Activated naive CD4-positive, alpha-beta T cell treated with anti-CD3 and anti-CD28 coated beads, Interleukin-2, amount 10 ng/mL, durations not matched to agents 7 days and 5 days (primary cell): Measurements from ENCODE around the gene FAM89B.
A peak's percentile ranks its signal among the peaks of the same experiment; 100 is the strongest.

Source experiments
- CTCF ChIA-PET: fragments of 350-600 bp; sonication (Branson Sonifier 250); formaldehyde crosslinking; loops from one replicate; lab custom pipeline; 2021; ENCODE audit warnings: antibody characterized with exemption; lab: Charles Lee
- DNase-seq: peaks from one replicate; pipeline ENCODE4 v3.0.0-alpha.2; 2020
- H3K27ac Mint-ChIP-seq: one replicate; pipeline ENCODE4 v1.8.0; 2021; ENCODE audit warnings: mild to moderate bottlenecking, moderate library complexity, mixed read lengths
- H3K27me3 Mint-ChIP-seq: one replicate; pipeline ENCODE4 v1.8.0; 2021; ENCODE audit warnings: mild to moderate bottlenecking, mixed read lengths
- H3K36me3 Mint-ChIP-seq: one replicate; pipeline ENCODE4 v1.8.0; 2021; ENCODE audit warnings: mixed read lengths
- H3K4me1 Mint-ChIP-seq: one replicate; pipeline ENCODE4 v1.8.0; 2021; ENCODE audit warnings: mixed read lengths
- H3K4me3 Mint-ChIP-seq: one replicate; pipeline ENCODE4 v1.8.0; 2021; ENCODE audit warnings: mild to moderate bottlenecking, moderate library complexity, mixed read lengths
- H3K9me3 Mint-ChIP-seq: one replicate; pipeline ENCODE4 v1.8.0; 2021; ENCODE audit warnings: mixed read lengths

Gene FAM89B

DNA sequence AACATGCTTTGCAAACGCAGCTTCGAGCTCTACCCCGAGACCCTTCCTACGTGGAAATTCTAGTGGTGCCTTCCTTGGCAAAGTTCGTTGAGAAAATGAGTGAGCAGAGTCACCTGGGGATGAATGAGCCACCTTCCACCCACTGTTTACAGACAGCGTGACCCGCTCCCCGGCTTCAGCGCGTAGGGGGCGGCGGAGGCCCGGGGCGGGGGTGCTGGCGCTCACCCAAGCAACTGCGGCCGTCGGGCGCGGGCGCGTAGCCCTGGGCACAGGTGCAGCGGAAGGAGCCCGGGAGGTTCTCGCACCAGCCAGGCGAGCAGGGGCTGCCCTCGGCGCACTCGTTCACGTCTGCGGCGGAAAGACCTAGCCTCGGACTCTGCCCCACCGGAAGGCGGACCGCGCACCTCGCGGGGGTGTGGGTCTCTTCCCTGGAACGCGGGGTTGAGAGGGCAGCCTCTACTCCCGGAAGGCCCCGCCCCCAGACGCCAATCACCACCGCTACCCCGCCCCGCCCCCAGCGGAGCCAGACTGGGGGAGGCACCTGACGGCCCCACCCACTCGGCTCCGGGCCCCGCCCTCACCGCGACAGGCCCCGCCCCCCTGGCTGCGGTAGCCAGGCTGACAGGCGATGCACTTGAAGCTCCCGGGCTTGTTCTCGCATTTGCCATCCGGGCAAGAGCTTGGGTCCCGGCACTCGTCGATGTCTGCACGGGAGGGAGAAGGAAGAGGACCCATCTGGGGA is 25.9 kb upstream of the FAM89B start:
- peaks cover 57% of the 10 kb centered on the region for H3K4me1 Mint-ChIP-seq
- H3K36me3 Mint-ChIP-seq, result peaks cover 38% of the 10 kb centered on the region
- peaks cover 4% of the 10 kb centered on the region for H3K27me3 Mint-ChIP-seq
- peak overlapping the region; percentile 71 for H3K4me3 Mint-ChIP-seq
- peak overlapping the region; percentile 88 for H3K27ac Mint-ChIP-seq
- no peaks in the 10 kb centered on the region for H3K9me3 Mint-ChIP-seq
- DNase-seq, result peak; percentile 98
- CTCF ChIA-PET, result interaction anchor here (0.6 to 2.2 kb wide), 6 partner anchors 9 to 47 kb away, joined by 3 to 10 read pairs (median 4); no protein-coding TSS in a partner anchor

DNA sequence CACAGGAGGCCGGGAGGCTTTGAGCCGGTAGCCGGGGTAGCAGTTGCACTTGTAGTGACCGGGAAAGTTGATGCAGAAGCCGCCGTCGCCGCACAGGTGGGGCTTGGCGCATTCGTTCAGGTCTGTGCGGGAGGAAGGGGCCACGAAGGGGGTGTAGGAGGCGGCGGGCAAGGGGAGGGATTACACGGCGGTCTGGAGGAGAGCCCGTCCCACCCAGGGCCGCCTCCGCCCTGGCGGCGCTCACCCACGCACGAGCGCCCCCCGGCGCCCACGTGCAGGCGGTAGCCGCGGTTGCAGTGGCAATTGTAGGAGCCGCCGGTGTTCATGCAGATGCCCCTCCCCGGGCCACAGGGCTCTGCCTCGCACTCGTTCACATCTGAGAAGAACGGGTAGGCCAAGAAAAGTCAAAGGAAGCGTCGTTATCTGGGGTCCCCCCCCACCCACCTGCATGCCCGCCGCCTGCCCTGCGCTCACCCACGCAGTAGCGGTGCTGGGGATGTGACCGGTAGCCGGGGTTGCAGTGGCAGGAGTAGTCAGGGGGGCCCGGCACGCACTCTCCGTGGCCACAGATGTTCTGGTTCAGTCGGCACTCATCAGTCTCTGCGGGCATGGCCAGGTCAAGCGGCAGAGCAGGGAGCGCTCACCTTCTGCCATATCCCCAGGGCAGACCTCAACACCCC is 24.8 kb upstream of the FAM89B start:
- H3K4me1 Mint-ChIP-seq, result peaks cover 63% of the 10 kb centered on the region
- no peak for DNase-seq
- peaks cover 4% of the 10 kb centered on the region for H3K27me3 Mint-ChIP-seq
- peak overlapping the region; percentile 88 for H3K27ac Mint-ChIP-seq
- H3K4me3 Mint-ChIP-seq, result peak overlapping the region; percentile 49
- H3K9me3 Mint-ChIP-seq, result no peaks in the 10 kb centered on the region
- CTCF ChIA-PET, result interaction anchor here (0.6 to 2.2 kb wide), 5 partner anchors 8 to 46 kb away, joined by 3 to 10 read pairs (median 4); no protein-coding TSS in a partner anchor
- peaks cover 50% of the 10 kb centered on the region for H3K36me3 Mint-ChIP-seq

DNA sequence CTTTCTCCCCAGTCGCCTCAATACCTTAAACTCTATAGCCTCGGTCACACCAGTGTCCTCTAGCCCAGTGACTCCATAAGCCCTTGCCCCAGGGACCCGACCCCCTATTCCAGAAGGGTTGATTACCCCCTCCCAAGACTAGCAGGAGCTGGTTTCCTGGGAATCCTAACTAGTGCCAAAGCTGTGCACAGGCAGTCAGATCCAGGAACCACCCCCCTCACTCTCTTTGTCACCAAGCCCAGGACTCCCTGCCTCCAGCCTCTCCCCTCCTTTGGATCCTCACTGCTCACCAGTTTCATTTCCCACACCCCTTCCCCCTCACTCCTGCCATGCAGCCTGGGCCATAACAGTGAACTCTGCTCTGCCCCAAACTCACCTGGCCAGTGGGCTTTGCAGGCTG is 23.9 kb upstream of the FAM89B start:
- H3K27ac Mint-ChIP-seq, result peak overlapping the region; percentile 67
- CTCF ChIA-PET, result interaction anchor here (1.2 to 2.2 kb wide), 4 partner anchors 8 to 40 kb away, joined by 3 to 10 read pairs (median 4); partner anchors contain the start of gene ZNRD2

DNA sequence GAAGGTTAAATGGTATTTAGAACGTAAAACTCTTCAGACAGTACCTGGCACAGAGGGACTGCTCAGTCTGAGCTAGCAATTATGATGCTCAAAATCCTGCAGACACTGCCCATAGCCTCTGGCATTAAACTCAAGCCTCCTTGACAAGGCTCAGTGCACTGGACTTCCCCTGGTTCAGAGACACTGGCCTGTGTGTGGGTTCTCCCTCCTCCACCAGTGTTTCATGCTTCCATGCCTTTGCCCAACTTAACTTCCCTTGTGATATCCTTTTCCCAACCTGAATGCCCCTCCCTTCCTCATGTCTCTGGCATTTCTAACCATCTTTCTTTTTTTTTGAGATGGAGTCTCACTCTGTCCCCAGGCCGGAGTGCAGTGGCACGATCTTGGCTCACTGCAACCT is 23.2 kb upstream of the FAM89B start:
- peaks cover 49% of the 10 kb centered on the region for H3K36me3 Mint-ChIP-seq
- H3K27ac Mint-ChIP-seq, result no peak overlapping the region
- CTCF ChIA-PET, result interaction anchor here (1.2 to 1.5 kb wide), 3 partner anchors 9 to 24 kb away, joined by 3 to 4 read pairs (median 3); partner anchors contain the start of gene ZNRD2
- H3K9me3 Mint-ChIP-seq, result no peaks in the 10 kb centered on the region
- H3K27me3 Mint-ChIP-seq, result peaks cover 4% of the 10 kb centered on the region
- H3K4me3 Mint-ChIP-seq, result no peak overlapping the region
- peaks cover 73% of the 10 kb centered on the region for H3K4me1 Mint-ChIP-seq
- no peak for DNase-seq

More for the DNA sequence above, 23.9 kb upstream of the FAM89B start:
- Mint-ChIP-seq H3K4me1 (peaks cover 70% of the 10 kb centered on the region), H3K27me3 (peaks cover 4% of the 10 kb centered on the region), H3K4me3 (peak overlapping the region; percentile 49), H3K36me3 (peaks cover 51% of the 10 kb centered on the region), H3K9me3 (no peaks in the 10 kb centered on the region)
- no peak for DNase-seq

DNA sequence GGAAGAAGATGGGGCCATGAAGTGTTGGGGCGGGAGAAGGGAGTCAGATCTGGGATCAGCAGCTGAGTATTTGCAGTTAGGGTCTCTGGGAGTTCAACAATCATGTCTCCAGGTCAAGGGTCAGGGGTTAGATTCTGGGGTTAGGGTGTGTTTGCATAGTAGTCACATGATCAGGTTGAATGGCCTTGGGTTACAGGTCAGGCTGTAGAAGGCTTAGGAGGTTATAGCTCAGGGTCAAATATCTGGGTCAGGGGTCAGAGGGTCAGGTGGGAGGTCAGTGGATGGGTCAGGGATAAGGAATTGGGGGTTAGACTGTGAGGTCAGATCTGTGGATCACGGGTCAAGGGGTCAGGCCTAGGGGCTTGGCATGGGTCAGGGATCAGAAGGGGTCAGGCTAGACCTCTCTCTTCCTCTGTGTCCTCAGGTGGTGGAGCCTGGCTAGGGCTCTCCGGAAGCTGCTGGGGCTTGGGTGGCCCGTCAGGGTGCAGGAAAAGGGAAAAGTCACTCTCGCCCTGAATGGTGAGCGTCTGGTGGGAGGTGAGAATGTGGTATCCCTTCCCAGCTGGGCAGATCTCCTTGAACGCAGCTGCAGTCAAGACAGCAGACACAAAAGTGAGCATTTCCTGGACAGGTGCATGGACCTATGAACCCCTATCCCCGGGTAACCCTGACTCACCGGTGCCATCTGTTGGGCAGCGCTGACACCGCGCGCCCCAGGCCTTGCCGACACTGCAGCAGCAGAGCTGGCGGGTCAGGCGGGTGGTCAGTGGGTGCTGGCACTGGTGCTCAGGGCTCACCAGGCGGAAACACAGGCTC is 20.6 kb upstream of the FAM89B start:
- Mint-ChIP-seq H3K36me3 (peaks cover 40% of the 10 kb centered on the region), H3K4me1 (peaks cover 85% of the 10 kb centered on the region), H3K9me3 (no peaks in the 10 kb centered on the region), H3K4me3 (peak overlapping the region; percentile 8), H3K27ac (peak overlapping the region; percentile 86), H3K27me3 (peaks cover 4% of the 10 kb centered on the region)
- peak; percentile 81 for DNase-seq
- CTCF ChIA-PET, result interaction anchor here (1.0 to 3.6 kb wide), 5 partner anchors 10 to 37 kb away, joined by 3 to 35 read pairs (median 11); partner anchors contain the start of genes FAM89B and ZNRD2

DNA sequence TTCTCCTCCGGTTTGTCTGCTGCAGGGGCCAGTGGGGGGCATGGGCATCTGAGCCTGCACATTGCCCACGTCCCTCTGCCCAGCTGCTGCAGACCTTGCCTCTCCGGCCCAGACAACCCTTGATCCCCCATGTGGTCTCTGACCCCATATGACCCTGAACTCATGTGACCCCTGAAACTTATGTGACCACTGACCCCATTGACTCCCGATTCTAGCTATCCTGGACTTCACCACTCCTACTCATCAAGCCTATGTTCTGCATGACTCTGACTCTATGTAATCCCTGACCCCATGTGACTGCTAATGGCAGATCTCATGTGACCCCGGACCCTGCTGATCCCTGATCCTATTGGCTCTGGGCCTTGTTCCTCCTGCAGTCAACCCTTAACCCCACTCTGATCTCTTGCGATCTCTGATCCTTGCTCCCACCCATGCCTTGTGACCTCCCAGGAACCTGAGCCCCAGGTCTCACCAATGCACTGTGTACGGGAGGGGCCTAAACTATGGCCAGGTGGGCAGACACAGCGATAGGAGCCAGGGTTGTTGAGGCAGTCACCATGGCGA is 19.9 kb upstream of the FAM89B start:
- Mint-ChIP-seq H3K4me3 (peak overlapping the region; percentile 8), H3K27ac (peak overlapping the region; percentile 86), H3K36me3 (peaks cover 40% of the 10 kb centered on the region), H3K9me3 (no peaks in the 10 kb centered on the region), H3K27me3 (peaks cover 4% of the 10 kb centered on the region), H3K4me1 (peaks cover 85% of the 10 kb centered on the region)
- no peak for DNase-seq
- CTCF ChIA-PET, result interaction anchor here (1.0 to 3.6 kb wide), 6 partner anchors 8 to 36 kb away, joined by 3 to 35 read pairs (median 9); partner anchors contain the start of genes FAM89B and ZNRD2

DNA sequence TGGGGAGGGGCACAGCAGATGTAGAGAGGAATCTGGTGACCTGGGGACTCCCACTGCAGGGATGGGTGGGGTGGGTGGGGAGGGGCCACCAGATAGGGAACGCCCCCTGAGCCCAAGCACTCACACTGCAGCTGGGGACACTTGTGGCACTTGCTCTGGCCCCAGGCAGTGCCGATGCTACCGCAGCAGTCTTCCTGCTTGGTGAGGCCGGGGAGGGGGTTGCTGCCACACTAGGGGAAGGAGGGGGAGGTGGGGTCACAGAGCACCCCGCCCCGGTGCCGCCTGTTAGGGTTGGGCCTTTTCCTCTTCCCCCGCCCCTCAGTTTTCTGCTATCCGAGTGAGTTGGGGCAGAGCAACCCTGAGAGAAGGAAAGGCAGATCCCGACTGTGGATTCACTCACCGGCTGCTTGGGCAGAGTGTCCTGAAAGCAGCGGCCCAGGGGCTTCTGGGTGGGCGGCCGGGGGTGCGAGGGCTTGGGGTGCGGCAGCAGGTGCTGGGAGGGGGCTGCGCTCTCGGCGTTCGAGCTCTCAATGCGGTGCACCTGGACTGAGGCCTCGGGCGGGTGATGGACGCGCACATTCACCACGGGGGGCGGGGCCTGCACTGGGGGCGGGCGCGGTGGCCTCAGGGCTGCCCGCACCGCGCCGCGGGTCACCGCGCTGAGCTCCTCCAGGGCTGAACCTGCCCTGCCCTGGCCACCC is 18.9 kb upstream of the FAM89B start:
- H3K4me1 Mint-ChIP-seq, result peaks cover 76% of the 10 kb centered on the region
- H3K36me3 Mint-ChIP-seq, result peaks cover 33% of the 10 kb centered on the region
- peak overlapping the region; percentile 86 for H3K27ac Mint-ChIP-seq
- H3K9me3 Mint-ChIP-seq, result no peaks in the 10 kb centered on the region
- H3K27me3 Mint-ChIP-seq, result peaks cover 3% of the 10 kb centered on the region
- CTCF ChIA-PET, result interaction anchor here (1.0 to 3.6 kb wide), 5 partner anchors 9 to 35 kb away, joined by 3 to 35 read pairs (median 11); partner anchors contain the start of genes FAM89B and ZNRD2
- peak; percentile 93 for DNase-seq
- peak overlapping the region; percentile 60 for H3K4me3 Mint-ChIP-seq

DNA sequence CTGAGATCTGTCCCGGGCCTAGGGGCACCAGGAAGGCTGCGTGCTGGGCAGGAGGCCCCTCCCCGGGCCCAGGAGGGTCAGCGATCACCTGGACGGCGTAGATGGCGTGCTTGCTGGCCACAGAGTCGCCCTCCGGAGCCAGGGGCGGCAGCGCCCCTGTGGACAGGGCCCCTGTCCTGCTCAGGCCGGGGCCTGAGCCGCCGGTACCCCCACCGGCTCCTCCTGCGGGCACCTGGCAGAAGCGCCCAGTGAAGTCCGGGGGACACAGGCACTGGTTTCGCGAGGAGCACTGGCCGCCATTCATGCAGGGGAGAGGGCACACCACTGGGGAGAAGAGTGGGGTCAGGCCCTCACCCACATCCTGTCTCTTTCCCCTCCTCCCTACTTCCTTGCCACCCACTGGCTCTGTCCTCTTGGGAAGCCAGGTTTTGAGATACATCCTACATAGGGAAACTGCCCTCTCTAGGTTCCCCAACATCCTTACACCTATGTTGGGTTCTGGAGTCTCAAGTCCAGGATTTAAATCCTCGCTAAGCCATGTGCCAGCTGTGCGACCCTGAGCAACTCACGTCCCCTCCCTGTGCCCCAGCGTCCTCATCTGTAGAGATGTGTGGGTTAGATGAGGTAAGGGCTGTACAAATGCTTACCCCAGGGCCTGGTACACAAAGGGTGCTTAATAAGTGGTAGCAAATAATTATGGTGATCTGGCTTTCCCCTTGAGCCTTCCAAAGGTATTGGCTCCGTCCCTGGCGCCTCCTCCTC is 18.1 kb upstream of the FAM89B start:
- DNase-seq, result peak; percentile 41
- CTCF ChIA-PET, result interaction anchor here (1.0 to 3.6 kb wide), 5 partner anchors 8 to 17 kb away, joined by 3 to 35 read pairs (median 5); partner anchors contain the start of genes FAM89B and ZNRD2
- peaks cover 5% of the 10 kb centered on the region for H3K27me3 Mint-ChIP-seq
- peak overlapping the region; percentile 62 for H3K4me3 Mint-ChIP-seq
- H3K27ac Mint-ChIP-seq, result peak overlapping the region; percentile 90
- H3K4me1 Mint-ChIP-seq, result peaks cover 74% of the 10 kb centered on the region
- no peaks in the 10 kb centered on the region for H3K9me3 Mint-ChIP-seq
- H3K36me3 Mint-ChIP-seq, result peaks cover 27% of the 10 kb centered on the region

DNA sequence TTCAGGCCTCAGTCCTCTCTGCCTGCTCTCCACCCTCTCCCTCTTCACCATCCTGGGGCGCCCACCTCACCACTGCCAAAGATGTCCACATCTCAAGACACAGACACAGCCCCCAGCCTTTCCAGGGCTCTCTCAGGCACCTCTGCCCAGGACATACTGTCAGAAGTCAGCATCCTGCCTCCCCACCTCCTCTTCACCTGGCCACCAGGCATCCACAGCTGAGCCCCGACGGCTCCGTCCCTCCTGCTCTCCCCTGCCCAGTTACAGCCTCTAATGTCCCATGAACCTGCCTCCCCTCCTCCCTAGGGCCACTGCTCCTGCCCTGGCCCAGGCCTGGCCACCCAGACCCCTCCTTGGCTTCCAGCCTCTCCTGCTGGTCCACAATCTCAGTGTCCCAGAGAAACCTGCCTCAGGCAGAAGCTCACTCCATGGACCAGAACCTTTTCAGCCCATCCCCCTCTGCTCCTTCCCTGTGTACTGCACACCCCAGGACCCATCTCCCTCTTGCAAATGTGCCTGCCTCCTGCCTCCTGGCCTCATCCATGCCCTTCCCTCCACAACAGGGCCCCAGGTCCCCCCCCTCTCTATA is 17.4 kb upstream of the FAM89B start:
- CTCF ChIA-PET, result interaction anchor here (0.8 to 1.6 kb wide), 3 partner anchors 8 to 14 kb away, joined by 3 to 5 read pairs (median 4); no protein-coding TSS in a partner anchor
- no peak for DNase-seq
- peaks cover 73% of the 10 kb centered on the region for H3K4me1 Mint-ChIP-seq
- peak overlapping the region; percentile 62 for H3K4me3 Mint-ChIP-seq
- peaks cover 23% of the 10 kb centered on the region for H3K36me3 Mint-ChIP-seq
- peaks cover 7% of the 10 kb centered on the region for H3K27me3 Mint-ChIP-seq
- H3K9me3 Mint-ChIP-seq, result no peaks in the 10 kb centered on the region
- H3K27ac Mint-ChIP-seq, result peak overlapping the region; percentile 80

DNA sequence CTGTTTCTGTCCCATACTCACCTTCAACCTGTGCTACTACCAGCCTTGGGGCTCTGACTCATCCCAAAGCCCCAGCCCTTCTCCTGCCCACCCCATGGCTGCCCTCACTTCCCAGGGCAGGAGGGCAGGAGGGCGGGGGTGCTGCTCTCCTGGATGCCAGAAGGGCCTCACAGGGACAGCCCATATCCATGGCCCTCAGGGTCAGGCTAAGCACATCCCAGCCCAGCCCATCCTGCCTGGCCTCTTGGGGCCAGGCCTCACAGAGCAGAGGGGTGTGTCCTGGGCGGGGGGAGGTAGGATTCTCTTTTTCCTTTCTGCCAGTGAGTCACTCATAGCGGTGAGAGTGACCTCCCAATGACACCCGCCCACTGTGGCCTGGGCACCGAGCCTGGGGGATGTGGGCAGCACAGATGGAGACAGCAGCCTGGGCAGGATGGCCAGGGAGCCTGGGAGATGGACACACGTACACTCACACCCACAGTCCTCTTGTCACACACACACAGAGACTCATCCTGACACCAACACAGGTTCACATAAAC is 16.6 kb upstream of the FAM89B start:
- Mint-ChIP-seq H3K9me3 (no peaks in the 10 kb centered on the region), H3K4me3 (peak overlapping the region; percentile 80), H3K4me1 (peaks cover 81% of the 10 kb centered on the region), H3K27ac (peak overlapping the region; percentile 88), H3K27me3 (peaks cover 15% of the 10 kb centered on the region), H3K36me3 (peaks cover 18% of the 10 kb centered on the region)
- no peak for DNase-seq
- CTCF ChIA-PET, result interaction anchor here (0.8 to 1.6 kb wide), 3 partner anchors 9 to 15 kb away, joined by 3 to 5 read pairs (median 4); no protein-coding TSS in a partner anchor

DNA sequence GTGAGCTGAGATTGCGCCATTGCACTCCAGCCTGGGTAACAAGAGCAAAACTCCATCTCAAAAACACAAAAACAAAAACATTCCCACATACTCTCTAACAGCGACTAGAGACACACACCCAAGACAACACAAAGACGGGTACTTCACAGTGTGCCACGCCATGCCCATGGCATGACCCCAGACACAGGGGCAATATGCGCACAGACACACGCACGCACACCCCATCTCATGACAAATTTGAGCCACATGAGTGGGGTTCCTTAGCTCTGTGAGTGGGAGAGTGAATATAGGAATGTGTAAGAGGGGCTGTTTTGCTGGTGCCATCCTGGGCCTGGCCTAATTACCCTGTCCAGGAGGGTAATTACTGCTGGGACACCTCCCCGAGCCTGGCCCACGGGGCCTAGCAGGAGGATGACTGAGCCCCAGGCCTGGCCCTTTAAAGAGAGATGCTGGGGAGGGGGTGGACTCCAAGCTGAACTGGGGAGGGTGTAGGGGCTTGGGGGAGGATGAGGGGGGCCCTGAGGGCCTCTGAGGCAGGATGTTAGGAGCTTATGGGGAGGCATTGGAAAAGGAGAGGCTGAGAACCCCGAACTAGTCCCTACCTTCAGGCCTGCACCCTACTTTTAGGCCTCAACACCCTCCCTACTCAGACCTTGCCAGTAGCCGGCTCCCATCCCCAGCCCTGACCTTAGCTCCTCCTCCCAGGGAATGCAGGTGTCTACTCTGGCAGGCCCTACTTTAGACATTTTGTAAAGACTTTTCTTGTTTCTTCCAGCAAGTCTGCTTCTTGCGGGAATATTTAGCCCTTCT is 15.7 kb upstream of the FAM89B start:
- H3K4me1 Mint-ChIP-seq, result peaks cover 74% of the 10 kb centered on the region
- peaks cover 10% of the 10 kb centered on the region for H3K36me3 Mint-ChIP-seq
- CTCF ChIA-PET, result interaction anchor here (0.8 to 1.3 kb wide), 4 partner anchors 9 to 31 kb away, joined by 3 to 6 read pairs (median 4); partner anchors contain the start of gene FAM89B
- H3K4me3 Mint-ChIP-seq, result peak overlapping the region; percentile 80
- H3K27ac Mint-ChIP-seq, result peak overlapping the region; percentile 88
- peaks cover 17% of the 10 kb centered on the region for H3K27me3 Mint-ChIP-seq
- no peaks in the 10 kb centered on the region for H3K9me3 Mint-ChIP-seq
- peak; percentile 41 for DNase-seq
